ENCODE results near the gene SIM2.
"Not testable (repeated sequence)": the region's sequence is repeated elsewhere in the genome, so short reads cannot be mapped to it uniquely, and the experiment has no call there.

SIM2 gene

DNA sequence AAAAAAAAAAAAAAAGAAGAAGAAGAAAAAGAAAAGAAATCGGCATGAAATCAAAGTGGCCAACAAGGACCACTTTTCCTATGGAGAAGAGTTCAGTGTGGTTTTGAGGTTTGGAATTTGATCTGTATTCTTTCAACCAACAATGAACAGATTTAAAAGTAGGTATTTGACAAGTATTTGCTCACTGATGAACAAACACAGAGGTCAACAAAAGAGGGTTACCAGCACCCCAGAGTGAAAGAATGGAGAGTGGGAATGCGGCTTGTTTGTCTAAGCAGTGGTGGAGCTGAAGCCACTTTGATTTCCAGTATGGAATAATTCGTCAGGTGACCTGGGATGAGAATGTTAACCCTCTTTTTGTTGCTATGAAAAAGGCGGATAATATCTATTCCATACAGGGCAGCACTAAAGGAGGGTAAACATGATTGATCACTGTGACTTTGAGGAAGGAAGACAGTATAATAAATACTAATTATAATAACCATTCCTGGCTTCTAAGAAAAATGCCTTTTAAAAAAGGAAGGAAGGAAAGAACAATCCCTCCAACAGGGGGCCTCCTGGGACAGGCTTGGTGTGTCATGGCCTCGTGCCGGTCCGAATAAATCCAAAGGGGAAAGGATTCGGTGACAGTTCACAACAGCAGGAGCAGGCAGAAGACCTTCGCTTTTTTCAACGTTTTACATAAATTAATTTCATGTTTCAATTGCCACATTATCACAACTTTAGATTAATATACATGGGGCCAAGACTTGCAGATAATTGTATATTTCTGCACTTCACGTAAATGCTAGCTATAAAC lies 37.2 kb upstream of the SIM2 start:
- no peak for DNase-seq (ENCODE audit: extremely low read depth, low read depth)
- H3K4me3 ChIP-seq (replicated peaks; ENCODE audit: low read depth, low read length) = no peak overlapping the region
- TF ChIP-seq, protein P1, sequence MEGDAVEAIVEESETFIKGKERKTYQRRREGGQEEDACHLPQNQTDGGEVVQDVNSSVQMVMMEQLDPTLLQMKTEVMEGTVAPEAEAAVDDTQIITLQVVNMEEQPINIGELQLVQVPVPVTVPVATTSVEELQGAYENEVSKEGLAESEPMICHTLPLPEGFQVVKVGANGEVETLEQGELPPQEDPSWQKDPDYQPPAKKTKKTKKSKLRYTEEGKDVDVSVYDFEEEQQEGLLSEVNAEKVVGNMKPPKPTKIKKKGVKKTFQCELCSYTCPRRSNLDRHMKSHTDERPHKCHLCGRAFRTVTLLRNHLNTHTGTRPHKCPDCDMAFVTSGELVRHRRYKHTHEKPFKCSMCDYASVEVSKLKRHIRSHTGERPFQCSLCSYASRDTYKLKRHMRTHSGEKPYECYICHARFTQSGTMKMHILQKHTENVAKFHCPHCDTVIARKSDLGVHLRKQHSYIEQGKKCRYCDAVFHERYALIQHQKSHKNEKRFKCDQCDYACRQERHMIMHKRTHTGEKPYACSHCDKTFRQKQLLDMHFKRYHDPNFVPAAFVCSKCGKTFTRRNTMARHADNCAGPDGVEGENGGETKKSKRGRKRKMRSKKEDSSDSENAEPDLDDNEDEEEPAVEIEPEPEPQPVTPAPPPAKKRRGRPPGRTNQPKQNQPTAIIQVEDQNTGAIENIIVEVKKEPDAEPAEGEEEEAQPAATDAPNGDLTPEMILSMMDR (IDR thresholded peaks at IDR 0.05; ENCODE audit: low read depth, low read length, missing control alignments) = peak; percentile 57

DNA sequence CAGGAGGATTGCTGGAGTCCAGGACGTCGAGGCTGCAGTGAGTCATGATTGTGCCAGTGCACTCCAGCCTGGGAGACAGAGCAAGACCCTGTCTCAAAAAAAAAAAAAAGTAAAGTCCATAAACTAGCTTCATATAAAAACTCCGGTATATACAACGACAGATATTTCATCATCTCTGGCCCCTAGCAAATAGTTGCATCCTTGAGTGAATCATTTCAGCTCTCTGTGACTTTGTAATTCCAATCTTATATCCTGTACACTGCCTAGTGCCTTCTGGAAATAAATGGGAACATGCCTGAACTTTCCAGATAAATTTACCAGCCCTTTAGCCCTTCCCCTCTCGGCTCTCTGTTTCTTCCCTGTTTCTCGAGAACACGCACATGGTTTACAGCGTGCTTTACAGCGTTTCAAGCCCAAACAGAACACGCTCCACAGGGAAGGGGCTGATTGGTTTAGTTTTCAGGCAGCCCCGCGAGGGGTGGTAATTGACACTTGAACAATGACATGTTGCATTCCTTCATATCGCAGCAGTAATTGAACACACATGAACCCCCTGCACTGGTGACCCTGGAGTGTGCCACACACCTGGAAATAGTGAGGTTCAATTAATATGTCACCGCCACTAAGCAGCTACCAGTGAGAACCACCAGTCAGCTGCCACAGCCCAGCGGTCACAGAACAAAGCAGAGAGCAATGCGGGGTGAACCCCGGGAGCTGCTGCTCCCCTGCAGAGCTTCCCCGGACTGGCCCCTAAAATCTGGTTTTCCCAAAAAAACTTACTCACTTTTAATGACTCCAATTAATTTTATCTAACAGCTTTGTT lies 35.7 kb upstream of the SIM2 start:
- TF ChIP-seq, protein P1 (IDR thresholded peaks at IDR 0.05; ENCODE audit: low read depth, low read length, missing control alignments) = no peak
- no peak overlapping the region for H3K4me3 ChIP-seq (replicated peaks; ENCODE audit: low read depth, low read length)
- DNase-seq (ENCODE audit: extremely low read depth, low read depth) = no peak

DNA sequence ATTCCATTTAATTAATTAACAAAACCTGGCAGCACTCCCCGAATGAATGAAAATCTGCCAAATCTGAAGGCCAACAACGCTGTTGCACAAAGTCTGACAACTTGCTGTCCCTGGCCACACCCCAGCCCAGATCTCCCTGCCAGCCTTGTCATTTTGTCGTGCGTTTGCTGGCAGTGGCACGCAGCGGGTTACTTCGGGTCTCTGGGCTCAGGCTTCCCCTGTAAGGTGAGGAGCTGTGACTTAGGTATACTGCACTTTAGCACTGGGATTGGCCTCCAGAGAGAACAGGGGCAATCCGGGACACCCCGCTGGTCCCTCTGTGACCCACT lies 34.3 kb upstream of the SIM2 start:
- DNase-seq (ENCODE audit: extremely low read depth, low read depth) = no peak
- no peak overlapping the region for H3K4me3 ChIP-seq (replicated peaks; ENCODE audit: low read depth, low read length)
- TF ChIP-seq, protein P1 (IDR thresholded peaks at IDR 0.05; ENCODE audit: low read depth, low read length, missing control alignments) = no peak

DNA sequence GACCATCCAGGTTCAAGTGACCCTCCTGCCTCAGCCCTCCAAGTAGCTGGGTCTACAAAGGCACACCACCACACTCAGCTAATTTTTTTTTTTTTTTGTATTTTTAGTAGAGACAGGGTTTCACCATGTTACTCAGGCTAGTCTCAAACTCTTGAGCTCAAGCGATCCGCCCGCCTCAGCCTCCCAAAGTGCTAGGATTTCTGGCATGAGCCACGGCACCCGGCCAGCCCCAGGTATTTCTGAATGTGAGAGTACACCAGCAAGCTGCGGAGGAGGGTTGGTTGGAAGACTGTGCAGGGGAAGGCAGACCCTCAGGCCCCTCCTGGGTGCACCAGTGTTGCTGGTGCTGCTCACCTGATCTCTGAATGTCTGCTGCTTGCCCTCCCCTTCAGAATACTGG lies 33.1 kb upstream of the SIM2 start:
- DNase-seq (ENCODE audit: extremely low read depth, low read depth) = no peak
- no peak overlapping the region for H3K4me3 ChIP-seq (replicated peaks; ENCODE audit: low read depth, low read length)
- TF ChIP-seq, protein P1 (IDR thresholded peaks at IDR 0.05; ENCODE audit: low read depth, low read length, missing control alignments) = no peak

DNA sequence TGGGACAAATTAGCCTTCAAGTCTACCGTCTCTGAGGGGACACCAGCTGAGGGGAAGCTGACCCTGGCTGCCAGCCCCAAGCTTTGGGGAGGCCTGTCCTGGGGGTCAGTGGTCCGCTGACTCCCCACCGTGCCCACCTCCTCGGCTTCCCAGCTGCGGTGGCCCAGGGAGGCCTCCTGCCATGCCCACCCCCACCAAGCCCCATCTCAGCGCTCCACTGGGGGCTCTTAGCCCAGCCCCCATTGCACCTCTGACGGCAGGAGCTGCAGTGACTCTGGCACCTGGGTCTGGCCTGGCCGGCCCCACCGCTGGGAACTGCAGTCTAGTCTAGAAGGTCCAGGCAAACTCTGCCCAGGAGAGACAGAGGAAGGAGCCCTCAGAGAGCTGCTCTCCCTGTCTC lies 30.2 kb upstream of the SIM2 start:
- DNase-seq (ENCODE audit: extremely low read depth, low read depth) = no peak
- TF ChIP-seq, protein P1 (IDR thresholded peaks at IDR 0.05; ENCODE audit: low read depth, low read length, missing control alignments) = no peak
- H3K4me3 ChIP-seq (replicated peaks; ENCODE audit: low read depth, low read length) = no peak overlapping the region

DNA sequence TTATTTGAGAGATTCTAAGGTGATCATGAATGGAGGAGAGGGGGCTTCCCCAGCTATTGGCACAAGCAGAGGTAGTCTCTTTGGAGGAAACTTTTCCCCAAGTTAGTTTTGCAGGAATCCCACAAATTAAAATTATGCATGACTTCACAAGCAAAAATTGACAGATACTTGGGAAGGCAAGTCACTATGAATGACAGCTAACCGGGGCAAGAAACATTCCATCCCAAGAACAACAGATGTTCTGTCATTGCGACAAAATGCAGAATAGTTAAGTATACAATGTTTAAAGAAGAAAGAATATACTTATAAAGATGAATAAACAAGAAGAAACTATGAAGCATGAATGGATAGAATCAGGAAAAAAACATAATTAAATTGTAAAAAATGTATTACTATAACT lies 27.1 kb upstream of the SIM2 start:
- TF ChIP-seq, protein P1 (IDR thresholded peaks at IDR 0.05; ENCODE audit: low read depth, low read length, missing control alignments) = no peak
- H3K4me3 ChIP-seq (replicated peaks; ENCODE audit: low read depth, low read length) = no peak overlapping the region
- no peak for DNase-seq (ENCODE audit: extremely low read depth, low read depth)

DNA sequence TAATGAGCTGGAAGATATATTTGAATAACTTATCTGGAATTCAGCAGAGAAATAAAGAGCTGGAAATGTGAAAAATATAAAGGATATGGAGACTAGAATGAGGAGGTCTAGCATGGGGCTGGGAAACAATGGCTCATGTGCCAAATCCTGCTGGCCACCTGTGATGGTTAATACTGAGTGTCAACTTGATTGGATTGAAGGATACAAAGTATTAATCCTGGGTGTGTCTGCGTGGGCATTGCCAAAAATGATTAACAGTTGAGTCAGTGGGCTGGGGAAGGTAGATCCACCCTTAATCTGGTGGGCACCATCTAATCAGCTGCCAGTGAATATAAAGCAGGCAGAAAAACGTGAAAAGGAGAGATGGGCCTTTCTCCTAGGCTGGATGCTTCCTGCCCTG lies 26.6 kb upstream of the SIM2 start:
- H3K4me3 ChIP-seq (replicated peaks; ENCODE audit: low read depth, low read length); DNase-seq (ENCODE audit: extremely low read depth, low read depth): not testable (repeated sequence)

All from HFF-Myc (cell line).